Measurements from ENCODE around the gene SLC4A8.
A peak's percentile ranks its signal among the peaks of the same experiment; 100 is the strongest.

The SLC4A8 gene

GRCh38 chr12:51424662-51425539 lies at the start of gene SLC4A8:
Gene SLC4A8, plus strand, starts transcription at chr12:51424831. Its CDS starts 157 bp downstream, at chr12:51424988.
- DNase-seq (ENCODE audit: low read depth in 1 of 2, low spot score in 1 of 2), result peak; percentile 28 to 58

DNA sequence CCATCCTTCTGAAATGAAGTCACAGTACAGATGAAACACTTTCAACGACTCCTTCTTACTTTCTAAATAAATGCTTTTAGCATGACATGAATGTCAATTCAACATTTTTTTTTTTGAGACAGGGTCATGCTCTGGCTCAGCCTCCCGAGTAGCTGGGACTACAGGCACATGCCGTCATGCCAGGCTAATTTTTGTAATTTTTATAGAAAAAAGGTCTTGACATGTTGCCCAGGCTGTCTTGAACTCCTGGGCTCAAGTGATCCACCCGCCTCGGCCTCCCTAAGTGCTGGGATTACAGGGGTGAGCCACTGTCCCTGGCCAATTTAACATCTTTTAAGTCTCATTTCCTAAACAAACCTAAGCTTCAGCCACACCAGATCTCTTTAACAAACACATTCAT lies 49.8 kb upstream of the SLC4A8 start:
- no peak for DNase-seq (ENCODE audit: low read depth in 1 of 2, low spot score in 1 of 2)

DNA sequence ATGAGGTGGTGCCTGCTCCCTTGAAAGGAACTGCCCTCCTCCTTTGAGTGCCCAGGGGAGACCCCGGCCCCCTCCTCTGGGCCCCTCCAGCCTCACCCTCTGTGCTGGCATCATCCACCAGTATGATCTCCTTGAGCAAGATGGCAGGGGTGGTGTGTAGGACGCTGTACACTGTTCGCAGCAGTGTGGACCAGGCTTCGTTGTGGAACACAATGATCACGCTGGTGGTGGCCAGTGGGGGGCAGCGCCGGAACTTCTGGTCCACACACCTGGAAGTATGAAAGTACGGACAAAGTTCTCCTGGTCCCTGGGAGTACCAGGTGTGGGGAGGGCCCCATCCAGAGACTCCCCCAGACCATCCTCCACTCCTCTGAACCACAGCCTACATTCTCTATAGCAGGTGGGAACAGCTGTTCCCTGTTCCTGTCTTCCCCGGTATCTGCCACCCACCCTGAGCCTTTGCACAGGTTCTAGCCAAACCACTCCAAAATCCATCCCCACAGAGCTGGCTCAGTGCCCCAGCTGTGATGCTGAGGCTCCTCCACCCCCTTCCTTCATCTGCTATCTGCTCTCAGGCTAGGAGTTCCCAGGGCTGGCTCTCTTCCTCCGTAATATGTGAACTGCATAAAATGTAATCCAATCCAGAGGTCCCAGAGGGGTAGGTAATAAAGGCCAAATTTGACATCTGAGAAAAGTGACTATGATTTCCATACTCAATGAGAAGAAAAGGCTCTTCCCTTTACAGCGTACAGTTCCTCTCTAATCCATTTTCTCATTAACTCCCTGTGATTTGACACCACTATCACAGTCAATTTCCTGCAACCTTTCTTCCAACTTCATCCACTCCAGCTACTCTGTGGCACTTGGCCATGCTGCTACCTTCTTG lies 47.3 kb upstream of the SLC4A8 start:
- DNase-seq (ENCODE audit: low read depth in 1 of 2, low spot score in 1 of 2), result no peak

DNA sequence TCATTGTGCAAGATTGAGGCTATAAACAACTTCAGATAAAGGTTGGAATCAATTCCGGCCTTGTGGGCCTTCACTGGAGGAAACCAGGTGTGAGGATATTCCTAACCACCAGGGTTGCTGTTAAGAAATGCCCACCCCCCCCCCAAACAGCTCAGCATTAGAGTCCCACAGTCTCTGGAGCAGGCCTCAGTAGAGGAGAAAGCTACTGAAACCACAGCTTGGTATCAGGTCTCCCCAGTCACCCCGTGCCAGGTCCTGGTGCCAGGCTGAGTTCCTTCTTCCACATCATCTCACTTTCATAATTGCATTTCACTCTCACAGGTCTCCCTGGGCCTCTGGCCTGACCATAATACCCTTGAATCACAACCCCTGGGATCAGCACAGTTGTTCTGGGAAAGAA lies 45.9 kb upstream of the SLC4A8 start:
- DNase-seq (ENCODE audit: low read depth in 1 of 2, low spot score in 1 of 2), result no peak

DNA sequence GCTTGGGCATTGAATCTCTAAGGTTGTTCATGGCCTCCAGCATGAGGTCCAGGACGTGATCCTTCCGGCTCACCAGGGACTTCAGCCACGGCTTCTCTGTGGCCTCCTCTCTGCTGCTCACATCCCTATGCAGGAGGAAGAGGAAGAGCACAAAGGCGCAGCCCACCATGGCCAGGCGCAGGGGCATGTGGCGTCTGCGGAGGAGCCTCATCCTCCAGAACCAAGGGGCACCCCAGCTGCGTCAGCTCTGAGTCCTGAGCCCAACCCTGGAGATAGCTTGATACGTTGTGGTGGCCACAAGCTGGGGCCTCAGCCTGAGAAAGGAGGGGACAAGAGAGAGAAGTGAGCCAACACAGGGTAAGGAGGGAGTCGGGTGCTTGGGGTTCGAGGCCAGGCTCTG lies 45.1 kb upstream of the SLC4A8 start:
- DNase-seq (ENCODE audit: low read depth in 1 of 2, low spot score in 1 of 2), result no peak

GRCh38 chr12:51381226-51382079 lies 43.2 kb upstream of the SLC4A8 start:
- no peak for DNase-seq (ENCODE audit: low read depth in 1 of 2, low spot score in 1 of 2)

DNA sequence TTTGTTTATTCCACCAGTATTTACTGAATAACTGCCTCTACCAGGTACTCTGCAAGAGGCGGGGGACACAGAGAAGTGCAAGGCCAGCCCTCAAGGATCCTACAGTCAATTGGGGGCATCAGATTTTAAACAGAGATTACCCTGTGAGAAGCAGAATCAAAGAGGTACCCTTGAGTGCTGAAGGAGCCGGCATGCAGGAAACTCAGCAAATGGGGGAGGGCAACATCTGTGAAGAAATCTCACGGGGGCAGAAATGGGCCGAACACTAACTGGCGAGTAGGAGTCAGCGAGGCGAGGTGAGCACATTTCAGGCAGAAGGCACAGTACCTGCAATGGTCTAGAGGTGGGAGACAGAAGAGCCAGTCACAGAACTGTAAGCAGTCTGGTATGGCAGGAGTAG lies 42.5 kb upstream of the SLC4A8 start:
- DNase-seq (ENCODE audit: low read depth in 1 of 2, low spot score in 1 of 2), result no peak

DNA sequence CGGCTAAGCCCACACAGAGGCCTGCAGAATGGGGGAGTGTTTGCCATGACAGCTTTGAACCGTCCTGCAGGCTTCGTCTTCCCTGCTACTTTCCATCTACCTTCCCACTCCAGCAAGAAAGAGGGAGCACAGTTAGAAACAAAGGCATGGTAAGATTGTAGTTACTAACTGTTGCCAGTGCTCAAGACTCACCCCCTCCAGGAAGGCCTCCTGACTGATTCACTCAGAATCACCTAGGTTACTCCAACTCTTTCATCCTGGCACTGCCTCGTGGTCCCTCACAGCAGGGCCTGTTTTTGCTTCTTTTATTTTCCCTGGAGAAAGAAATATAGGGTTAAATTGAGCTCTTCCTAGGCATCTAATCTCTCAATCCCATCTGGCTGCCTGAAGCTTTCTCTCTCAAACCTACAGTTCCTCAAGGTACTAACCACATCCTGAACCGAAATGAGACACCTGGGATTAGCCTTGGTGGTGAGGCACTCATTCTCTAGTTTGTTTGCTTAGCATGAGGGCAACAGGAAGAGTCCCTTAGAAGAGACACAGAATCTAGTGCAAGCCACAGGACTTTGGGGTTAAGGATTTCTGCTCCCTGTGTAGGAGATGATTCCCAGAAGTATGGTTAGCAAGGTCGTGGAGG lies 41.2 kb upstream of the SLC4A8 start:
- no peak for DNase-seq (ENCODE audit: low read depth in 1 of 2, low spot score in 1 of 2)

GRCh38 chr12:51386351-51386750 lies 38.3 kb upstream of the SLC4A8 start:
- no peak for DNase-seq (ENCODE audit: low read depth in 1 of 2, low spot score in 1 of 2)

DNA sequence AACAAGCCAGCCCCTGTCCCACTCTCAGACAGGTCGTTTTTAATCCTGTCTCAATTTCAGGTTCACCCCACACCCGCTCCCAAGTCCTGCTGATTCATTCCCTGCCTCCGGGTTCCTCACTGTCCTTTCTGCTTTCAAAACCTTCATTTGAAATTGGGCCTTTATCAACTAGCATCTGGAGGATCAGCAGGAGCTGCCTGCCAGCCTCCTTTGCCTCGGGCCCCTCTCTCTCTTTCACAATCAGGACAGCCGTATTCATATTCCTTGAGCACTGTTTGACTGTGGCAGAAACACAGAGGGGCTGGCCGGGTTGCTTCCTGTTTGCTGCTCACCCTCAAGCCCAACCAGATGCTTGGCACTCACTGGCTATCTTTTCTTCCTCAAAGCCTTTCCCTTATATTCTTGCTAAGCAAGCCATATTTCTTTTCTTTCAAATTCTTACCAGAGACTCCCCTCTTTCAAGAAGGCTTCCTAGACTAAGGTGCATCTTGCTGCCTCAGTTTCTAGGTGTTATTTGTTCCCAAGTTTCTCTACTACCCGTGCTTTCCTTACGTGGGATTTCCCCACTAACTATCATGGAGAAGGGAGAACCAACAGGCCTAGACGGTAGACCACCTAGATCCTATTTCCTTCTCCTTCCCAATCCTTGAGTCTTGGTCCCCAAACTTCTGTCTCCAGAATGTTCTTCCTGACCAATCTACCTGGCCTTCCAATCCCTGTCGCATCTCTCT lies 36.4 kb upstream of the SLC4A8 start:
- DNase-seq (ENCODE audit: low read depth in 1 of 2, low spot score in 1 of 2), result no peak

DNA sequence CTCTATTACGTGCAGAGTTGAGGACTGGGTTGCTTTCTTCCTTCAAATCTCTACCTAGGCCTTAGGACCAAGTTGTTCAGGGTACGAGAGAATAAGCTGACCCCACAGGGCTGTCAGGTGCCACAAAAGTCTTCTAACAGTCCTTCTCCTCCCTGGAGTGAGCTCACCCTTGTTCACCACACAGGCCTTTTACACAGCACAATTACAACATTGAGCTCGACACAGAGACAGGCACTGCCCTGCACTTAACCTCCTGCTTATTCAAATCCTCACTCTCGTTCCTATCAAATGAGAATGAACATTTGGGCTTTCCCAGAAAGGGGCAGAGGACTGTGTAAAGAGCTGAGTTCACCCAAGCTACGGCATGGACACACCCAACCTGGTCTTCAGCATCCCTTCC lies 35.8 kb upstream of the SLC4A8 start:
- no peak for DNase-seq (ENCODE audit: low read depth in 1 of 2, low spot score in 1 of 2)

GRCh38 chr12:51389302-51389999 lies 35.2 kb upstream of the SLC4A8 start:
- DNase-seq (ENCODE audit: low read depth in 1 of 2, low spot score in 1 of 2), result no peak

GRCh38 chr12:51390457-51390856 lies 34.2 kb upstream of the SLC4A8 start:
- no peak for DNase-seq (ENCODE audit: low read depth in 1 of 2, low spot score in 1 of 2)

- no peak for DNase-seq (ENCODE audit: low read depth in 1 of 2, low spot score in 1 of 2)
Measured at GRCh38 chr12:51390891-51391282, 33.7 kb upstream of the SLC4A8 start.

DNA sequence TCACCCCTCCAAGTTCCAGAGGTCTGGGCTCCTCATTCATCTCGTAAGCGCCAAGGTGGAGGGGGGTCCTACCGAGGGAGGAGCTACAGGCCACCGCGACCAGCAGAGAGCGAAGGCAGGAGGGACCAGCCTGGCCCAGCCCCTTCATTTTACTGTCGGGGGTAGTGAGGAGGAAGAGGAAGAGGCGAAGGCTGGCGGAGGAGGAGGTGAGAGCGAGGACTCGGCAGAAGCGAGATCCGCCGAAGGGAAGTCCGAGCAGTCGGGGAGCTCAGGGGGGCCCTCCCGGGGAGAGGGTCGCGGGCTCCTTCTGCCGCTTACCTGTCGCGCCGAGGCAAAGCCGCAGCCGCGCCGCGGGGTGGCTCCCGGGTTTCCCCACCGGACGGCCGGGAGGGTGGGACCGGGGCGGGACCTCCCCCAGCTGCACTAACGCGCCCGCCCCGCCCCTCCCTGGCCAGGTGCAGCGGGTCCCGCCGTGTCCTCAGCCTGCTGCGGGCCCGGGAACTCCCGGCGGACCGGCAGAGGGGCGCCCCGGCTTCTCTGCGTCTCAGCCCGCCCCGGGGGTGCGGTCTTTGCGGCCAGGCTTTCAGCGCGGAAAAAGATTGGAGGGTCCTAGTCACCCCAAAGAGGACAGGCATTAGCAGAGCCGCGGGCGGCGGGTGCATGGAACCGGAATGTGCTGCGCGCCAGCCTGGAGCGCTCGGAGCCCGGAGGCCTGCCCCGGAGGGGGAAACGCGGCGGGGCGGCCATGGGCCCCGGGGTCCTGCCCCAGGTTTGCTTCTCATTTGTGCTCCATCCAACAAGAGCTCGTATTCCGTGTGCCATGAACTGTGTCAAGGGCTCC lies 33.1 kb upstream of the SLC4A8 start, which contains the start of gene GALNT6:
Gene GALNT6, minus strand, starts transcription at position 124 of the 841 bp plus-strand sequence. CDS start 11,625 bp downstream, outside the sequence.
- peak; percentile 38 to 67 for DNase-seq (ENCODE audit: low read depth in 1 of 2, low spot score in 1 of 2)

GRCh38 chr12:51392556-51393237 lies 31.9 kb upstream of the SLC4A8 start:
- DNase-seq (ENCODE audit: low read depth in 1 of 2, low spot score in 1 of 2), result no peak

DNA sequence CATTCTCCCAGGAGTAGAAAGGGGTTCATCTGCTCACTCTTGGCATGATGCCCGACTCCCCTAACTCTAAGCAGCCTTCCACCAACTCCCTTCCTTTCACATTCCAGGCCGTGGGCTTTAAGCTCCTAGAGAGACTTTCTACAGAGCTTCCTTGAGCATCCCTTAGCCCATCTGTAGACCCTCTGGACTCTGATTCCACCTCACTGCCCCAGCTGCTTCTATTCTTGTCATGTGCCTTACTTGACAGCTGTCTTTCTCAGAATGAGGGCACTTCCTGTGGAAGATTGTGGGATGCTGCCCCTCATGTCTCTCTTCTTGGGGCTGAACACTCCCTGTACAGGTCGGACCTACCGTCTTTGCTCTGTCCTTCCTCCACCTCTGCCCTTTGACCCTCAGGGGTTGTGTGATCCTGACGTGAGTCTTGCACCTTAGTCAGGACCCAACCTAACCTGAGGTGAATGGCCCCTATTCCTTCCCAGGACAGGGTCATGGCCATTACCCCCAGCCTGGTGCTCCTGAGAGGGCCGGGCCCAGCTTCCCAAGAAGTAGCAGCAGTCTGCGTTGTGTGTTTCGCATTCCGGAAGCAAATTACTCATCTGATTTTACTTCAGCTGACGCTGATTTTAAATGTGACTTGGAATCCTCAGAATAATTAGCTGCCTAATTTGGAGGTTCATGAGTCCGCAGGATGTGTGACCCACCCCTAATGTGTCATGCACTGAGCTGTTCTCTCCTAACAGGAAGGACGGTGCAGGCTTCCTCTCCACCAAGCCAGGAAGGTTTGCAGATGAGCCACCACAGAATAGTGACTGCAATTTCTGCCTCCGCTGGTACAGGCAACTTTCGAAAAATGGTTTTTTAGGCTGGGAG lies 30.7 kb upstream of the SLC4A8 start:
- DNase-seq (ENCODE audit: low read depth in 1 of 2, low spot score in 1 of 2), result peak in 1 of 2 donors; percentile 30

Measured in activated T-helper 1 cell treated with anti-CD3 and anti-CD28 coated beads, Interleukin-2, amount 50 U/mL, for 16 hours (primary cell).